Calu3 (cell line): ENCODE measurements around the gene KAZN. TPM values are rescaled to one million over a fixed set of nuclear protein-coding genes. Genes with fewer than 3 reads are reported as not detected.

Experiments used
- BruUV-seq: library from RNA; stranded (reverse); fragments of 400-500 nt; replicated peaks from 2 replicates; lab custom pipeline; 2021; lab: Mats Ljungman, UMichigan
- CTCF ChIA-PET: fragments of 300-600 bp; sonication (Branson Sonifier 250); formaldehyde crosslinking; loops from one replicate; lab custom pipeline; 2022; ENCODE audit warnings: antibody characterized with exemption; lab: Charles Lee
- DNase-seq: peaks from one replicate; pipeline ENCODE4 v3.0.0; 2022
- H3K27ac Mint-ChIP-seq: one replicate; pipeline ENCODE4 v1.8.0; 2022; ENCODE audit warnings: mixed read lengths; ENCODE audit not compliant: unreplicated experiment
- H3K27me3 Mint-ChIP-seq: one replicate; pipeline ENCODE4 v1.8.0; 2022; ENCODE audit warnings: mixed read lengths; ENCODE audit not compliant: unreplicated experiment
- H3K36me3 Mint-ChIP-seq: one replicate; pipeline ENCODE4 v1.8.0; 2022; ENCODE audit warnings: mild to moderate bottlenecking, moderate library complexity, mixed read lengths; ENCODE audit not compliant: insufficient read depth, unreplicated experiment
- H3K4me1 Mint-ChIP-seq: one replicate; pipeline ENCODE4 v1.8.0; 2022; ENCODE audit warnings: mild to moderate bottlenecking, low read depth, mixed read lengths; ENCODE audit not compliant: unreplicated experiment
- H3K4me3 Mint-ChIP-seq: one replicate; pipeline ENCODE4 v1.8.0; 2022; ENCODE audit warnings: mild to moderate bottlenecking, low read depth, moderate library complexity, mixed read lengths; ENCODE audit not compliant: unreplicated experiment
- H3K9me3 Mint-ChIP-seq: one replicate; pipeline ENCODE4 v1.8.0; 2022; ENCODE audit warnings: low read depth, mixed read lengths; ENCODE audit not compliant: unreplicated experiment
- CTCF ChIP-seq: fragments of 200-600 bp; IDR thresholded peaks from one replicate; pipeline ENCODE4 v1.8.0; 2022; ENCODE audit warnings: antibody characterized with exemption; ENCODE audit not compliant: unreplicated experiment
- intact Hi-C: fragments of 100-400 bp; cut with micrococcal nuclease; formaldehyde crosslinking; loops from one replicate; pipeline ENCODE4 v1.10.0; 2022; ENCODE audit not compliant: unreplicated experiment
- total RNA-seq: library from RNA; stranded (reverse); gene quantifications from 2 replicates; pipeline ENCODE4 v1.2.3, GENCODE V29; 2022

Gene KAZN
- total RNA-seq, 1 experiment from 2014 or later: 3.6 TPM

- intact Hi-C loops: no loop called here
- H3K36me3 Mint-ChIP-seq: no peaks in the 10 kb centered on the region
- H3K27me3 Mint-ChIP-seq: no peaks in the 10 kb centered on the region
- no peak overlapping the region for H3K27ac Mint-ChIP-seq
- H3K9me3 Mint-ChIP-seq: no peaks in the 10 kb centered on the region
- DNase-seq: no peak
- H3K4me1 Mint-ChIP-seq: peaks cover 7% of the 10 kb centered on the region
- BruUV-seq: no TSS peak
- TF ChIP-seq CTCF: no peak
- CTCF ChIA-PET: no interaction called here
- H3K4me3 Mint-ChIP-seq: no peak overlapping the region
These were observed 512.4 kb downstream of the KAZN start for GRCh38 chr1:15110867-15111230.

- H3K27ac Mint-ChIP-seq: no peak overlapping the region
- H3K36me3 Mint-ChIP-seq: no peaks in the 10 kb centered on the region
- no peak overlapping the region for H3K4me3 Mint-ChIP-seq
- no peak for DNase-seq
- no peaks in the 10 kb centered on the region for H3K9me3 Mint-ChIP-seq
- no peaks in the 10 kb centered on the region for H3K27me3 Mint-ChIP-seq
- TF ChIP-seq CTCF: no peak
- intact Hi-C loops: no loop called here
- CTCF ChIA-PET: no interaction called here
- no peaks in the 10 kb centered on the region for H3K4me1 Mint-ChIP-seq
- BruUV-seq: no TSS peak
These were observed 514.7 kb downstream of the KAZN start for GRCh38 chr1:15113146-15113545.

GRCh38 chr1:15114884-15115283 lies 516.4 kb downstream of the KAZN start:
- TF ChIP-seq CTCF: no peak
- Mint-ChIP-seq H3K4me3 (no peak overlapping the region), H3K27ac (no peak overlapping the region), H3K4me1 (no peaks in the 10 kb centered on the region), H3K9me3 (no peaks in the 10 kb centered on the region), H3K27me3 (no peaks in the 10 kb centered on the region), H3K36me3 (no peaks in the 10 kb centered on the region)
- CTCF ChIA-PET: no interaction called here
- DNase-seq: no peak
- intact Hi-C loops: no loop called here
- BruUV-seq: no TSS peak

- intact Hi-C loops: no loop called here
- no peaks in the 10 kb centered on the region for H3K27me3 Mint-ChIP-seq
- BruUV-seq: no TSS peak
- H3K27ac Mint-ChIP-seq: no peak overlapping the region
- CTCF ChIA-PET: interaction anchor here (0.6 kb wide), 1 partner anchor 26 kb away, joined by 5 read pairs; no protein-coding TSS in a partner anchor
- H3K4me1 Mint-ChIP-seq: no peaks in the 10 kb centered on the region
- H3K4me3 Mint-ChIP-seq: no peak overlapping the region
- no peak for DNase-seq
- H3K36me3 Mint-ChIP-seq: no peaks in the 10 kb centered on the region
- no peaks in the 10 kb centered on the region for H3K9me3 Mint-ChIP-seq
- TF ChIP-seq CTCF: no peak
These were observed 517.3 kb downstream of the KAZN start for GRCh38 chr1:15115542-15116330.
